Measurements from ENCODE around the gene ACTRT2. TPM values are rescaled to one million over a fixed set of nuclear protein-coding genes. Genes with fewer than 3 reads are reported as not detected.

The ACTRT2 gene
- polyA plus RNA-seq, 3 donors, result not detected

DNA sequence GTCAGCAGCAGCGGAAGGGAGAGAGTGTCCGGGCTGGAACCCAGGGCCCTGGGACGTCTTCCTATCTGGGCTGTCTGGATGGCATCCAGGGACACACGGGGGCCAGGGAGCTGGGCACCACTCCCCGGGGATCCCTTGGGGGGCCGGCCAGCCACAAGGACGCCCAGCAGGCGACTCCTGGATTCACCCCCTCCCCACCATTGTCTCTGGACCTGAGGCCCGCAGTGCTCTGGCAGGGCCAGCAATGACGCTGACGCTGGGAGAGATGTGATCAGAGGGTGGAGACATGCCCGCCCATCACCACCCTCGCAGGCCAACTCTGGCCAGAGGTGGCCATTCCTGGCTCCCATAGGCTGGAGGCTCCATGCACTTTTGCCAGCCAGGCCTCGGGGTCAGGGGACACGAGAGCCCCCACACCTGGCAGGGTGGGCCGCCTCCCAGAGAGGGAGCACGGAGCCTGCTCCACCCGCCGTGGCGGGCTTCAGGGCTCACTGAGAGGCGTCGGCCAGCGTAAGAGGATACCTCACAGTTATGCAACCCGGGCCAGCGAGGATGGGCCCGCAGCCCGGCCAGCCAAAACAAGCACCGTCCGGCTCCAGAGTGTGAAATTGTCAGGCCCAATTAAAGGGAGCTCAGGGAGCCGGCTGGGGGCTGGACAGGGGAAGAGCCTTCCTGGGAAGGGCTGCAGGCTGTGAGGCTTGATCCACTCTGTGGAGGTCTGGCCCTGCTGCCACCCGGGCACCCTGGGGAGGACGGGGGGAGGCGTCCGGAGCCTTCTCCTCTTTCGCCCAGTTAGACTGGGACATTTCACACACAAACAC lies 10.3 kb downstream of the ACTRT2 start:
- no peak for DNase-seq

- DNase-seq, result no peak
These were observed 11.2 kb downstream of the ACTRT2 start for GRCh38 chr1:3032371-3033039.

GRCh38 chr1:3033040-3033789 lies 11.9 kb downstream of the ACTRT2 start:
- no peak for DNase-seq

GRCh38 chr1:3033790-3034090 lies 12.5 kb downstream of the ACTRT2 start:
- DNase-seq, result no peak

- no peak for DNase-seq
These were observed 12.9 kb downstream of the ACTRT2 start for GRCh38 chr1:3034162-3034561.

- no peak for DNase-seq
These were observed 13.7 kb downstream of the ACTRT2 start for GRCh38 chr1:3034728-3035562.

DNA sequence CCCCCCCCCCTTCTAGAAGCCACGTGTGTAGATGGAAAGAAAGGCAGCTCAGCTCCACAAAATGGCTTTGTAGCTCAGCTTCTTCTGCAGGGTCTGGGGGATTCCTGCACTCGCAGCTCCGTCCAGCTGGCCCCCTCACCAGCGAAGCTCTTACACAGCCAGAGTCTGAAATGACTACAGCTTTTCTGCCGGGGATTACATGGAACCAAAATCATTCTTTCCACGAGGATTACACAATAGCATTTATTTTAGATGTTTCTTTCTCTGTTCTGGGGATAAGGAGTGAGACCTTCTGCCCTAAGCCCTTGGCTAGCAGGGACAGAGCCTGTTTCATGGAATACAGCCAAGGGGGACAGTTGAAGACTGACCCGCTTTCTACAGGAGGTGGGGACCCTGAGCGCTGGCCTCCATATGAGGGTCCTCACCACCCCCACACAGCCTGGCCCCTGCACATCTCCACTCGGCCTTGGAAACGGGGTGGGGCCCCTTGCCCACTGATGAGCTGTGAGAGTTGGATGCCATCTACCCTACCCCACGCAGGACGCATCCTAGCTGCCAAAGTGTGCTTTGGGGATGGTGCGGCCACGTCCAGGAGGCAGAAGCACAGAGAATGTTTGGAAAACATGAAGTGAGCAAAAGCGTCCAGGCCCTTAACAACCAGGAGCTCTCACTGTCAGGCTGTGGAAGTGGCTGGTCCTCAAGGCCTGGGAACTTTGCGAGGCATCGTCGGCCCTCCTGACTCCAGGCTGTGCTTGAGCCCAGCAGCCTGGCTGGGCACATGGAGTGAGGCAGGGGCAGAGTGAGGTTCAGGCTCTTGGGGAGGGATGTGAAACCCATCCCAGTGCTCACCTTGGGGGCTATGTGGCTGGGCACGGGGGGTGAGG lies 14.5 kb downstream of the ACTRT2 start:
- no peak for DNase-seq

DNA sequence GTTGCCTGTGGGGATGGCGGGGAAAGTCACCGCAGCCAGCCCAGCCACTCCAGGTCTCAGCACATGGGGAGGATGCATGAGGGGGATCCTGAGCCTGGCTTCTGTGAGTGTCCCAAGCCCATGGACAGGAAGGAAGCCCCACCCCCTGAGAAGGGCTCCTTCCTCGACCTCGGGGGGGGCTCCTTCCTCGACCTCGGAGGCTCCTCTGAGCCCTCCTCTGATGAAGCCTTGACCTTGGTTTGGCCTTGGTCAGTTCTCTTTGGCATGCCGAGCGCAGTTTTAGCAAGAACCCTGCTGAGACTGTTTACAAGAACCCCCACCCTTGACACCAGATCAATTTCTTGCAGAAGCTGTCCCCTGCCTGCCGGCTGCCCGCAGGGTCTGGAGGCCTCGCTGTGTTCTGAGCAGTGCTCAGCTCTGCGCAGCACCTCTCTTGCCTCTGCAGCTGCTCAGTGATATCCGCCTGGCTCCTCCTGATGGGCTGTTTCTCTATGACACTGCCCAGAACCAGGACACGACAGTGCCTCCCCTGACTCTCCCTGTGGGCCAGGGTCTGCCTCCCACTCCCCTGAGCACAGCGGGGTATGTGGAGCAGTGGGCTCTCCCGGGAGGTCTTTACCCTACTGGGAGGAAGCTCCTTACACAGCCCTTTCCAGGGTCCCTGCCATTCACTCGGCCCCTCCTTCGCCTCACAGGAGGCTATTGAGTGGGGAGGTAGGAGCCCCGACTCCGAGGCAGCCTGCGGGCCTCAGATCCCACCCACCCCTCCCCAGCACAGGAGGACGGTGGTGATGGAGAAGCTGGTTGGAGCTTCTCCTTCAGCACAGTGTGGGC lies 15.4 kb downstream of the ACTRT2 start:
- no peak for DNase-seq

DNA sequence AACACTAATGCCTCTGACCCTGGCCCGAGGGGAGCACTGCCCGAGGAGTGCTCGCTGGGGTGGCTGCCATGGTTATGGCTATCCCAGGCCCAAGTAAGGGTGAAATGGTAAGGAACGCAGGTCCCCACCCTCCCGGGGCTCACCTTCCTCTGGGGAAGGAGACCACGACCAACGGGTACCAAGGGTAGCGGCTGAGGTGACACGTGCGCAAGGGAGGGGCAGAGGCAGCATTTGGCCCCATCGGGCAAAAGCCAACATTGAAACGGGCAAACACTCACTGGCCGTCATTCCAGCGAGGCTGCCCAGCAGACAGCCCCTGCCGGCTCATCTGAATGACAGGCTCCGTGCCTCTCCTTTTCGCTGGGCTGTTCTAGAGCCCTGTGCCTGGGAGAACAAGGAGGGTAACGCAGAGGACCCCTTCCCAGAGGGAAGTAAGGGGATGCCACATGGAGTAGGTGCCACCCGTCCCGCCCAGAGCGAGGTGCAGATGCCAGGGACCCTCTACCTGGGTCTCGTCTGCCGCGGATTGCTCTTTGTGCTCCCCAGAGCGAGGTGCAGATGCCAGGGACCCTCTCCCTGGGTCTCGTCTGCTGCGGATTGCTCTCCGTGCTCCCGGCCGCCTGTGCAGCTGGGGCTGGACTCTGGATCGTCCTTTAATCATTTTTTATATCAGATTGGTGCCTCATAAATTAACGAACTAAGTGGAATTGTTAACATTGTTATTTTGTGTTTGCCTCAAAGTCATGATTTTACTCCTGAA lies 16.2 kb downstream of the ACTRT2 start:
- no peak for DNase-seq

- no peak for DNase-seq
These were observed 16.9 kb downstream of the ACTRT2 start for GRCh38 chr1:3038113-3038551.

GRCh38 chr1:3038571-3039181 lies 17.4 kb downstream of the ACTRT2 start:
- DNase-seq, result no peak

DNA sequence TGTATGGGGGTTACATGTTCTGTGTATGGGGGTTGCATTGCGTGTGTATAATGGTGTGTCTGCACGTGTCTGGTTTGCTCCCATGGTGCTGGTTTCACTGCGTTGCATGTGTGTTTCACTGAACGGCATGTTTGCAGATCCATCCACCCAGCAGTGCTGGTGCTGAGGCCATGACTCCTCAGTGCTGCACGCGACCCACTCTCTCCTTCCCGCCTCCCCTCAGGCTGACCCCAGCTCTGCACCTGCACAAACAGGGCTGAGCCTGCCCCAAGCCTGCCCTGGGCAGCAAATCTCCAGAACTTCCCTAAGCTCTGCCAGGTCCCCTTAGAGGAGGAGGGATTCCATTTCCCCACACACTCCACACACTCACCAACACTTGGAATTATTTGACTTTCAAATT lies 18.7 kb downstream of the ACTRT2 start:
- DNase-seq, result no peak

DNA sequence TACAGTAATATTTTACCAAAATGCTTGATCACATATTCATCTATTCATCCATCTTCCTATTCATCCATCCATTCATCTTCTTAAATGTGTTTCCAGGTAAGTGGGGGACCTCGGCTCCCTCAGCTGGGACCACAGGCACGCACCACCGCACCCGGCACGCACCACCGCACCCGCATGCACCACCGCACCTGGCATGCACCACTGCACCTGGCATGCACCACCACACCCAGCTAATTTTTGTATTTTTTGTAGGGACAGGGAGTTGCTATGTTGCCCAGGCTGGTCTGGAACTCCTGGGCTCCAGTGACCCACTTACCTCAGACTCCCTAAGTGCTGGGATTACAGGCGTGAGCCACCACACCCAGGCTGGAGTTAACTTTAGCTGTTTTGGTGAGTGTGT lies 21.2 kb downstream of the ACTRT2 start:
- no peak for DNase-seq

GRCh38 chr1:3049164-3049563 lies 27.9 kb downstream of the ACTRT2 start:
- no peak for DNase-seq

- DNase-seq, result no peak
These were observed 28.6 kb downstream of the ACTRT2 start for GRCh38 chr1:3049905-3050304.

DNA sequence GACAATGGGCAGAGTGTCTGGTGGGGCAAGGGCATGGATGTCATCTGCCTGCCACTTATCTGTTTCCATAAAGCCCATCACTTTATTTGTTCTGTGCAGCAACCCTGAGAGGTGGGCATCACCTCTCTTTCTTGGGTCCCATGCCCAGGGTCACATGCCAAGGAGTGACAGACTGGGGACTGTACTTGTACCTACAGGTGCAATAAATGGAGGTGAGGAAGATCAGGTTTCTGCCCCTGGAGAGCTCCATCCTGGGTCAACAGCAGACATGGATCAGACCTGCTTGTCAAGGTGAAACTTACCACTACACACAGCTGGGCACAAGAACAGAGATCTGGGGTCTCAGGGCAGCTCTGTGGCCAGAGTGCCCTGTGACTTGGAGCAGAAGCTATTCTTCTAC lies 29.3 kb downstream of the ACTRT2 start:
- DNase-seq, result no peak

DNA sequence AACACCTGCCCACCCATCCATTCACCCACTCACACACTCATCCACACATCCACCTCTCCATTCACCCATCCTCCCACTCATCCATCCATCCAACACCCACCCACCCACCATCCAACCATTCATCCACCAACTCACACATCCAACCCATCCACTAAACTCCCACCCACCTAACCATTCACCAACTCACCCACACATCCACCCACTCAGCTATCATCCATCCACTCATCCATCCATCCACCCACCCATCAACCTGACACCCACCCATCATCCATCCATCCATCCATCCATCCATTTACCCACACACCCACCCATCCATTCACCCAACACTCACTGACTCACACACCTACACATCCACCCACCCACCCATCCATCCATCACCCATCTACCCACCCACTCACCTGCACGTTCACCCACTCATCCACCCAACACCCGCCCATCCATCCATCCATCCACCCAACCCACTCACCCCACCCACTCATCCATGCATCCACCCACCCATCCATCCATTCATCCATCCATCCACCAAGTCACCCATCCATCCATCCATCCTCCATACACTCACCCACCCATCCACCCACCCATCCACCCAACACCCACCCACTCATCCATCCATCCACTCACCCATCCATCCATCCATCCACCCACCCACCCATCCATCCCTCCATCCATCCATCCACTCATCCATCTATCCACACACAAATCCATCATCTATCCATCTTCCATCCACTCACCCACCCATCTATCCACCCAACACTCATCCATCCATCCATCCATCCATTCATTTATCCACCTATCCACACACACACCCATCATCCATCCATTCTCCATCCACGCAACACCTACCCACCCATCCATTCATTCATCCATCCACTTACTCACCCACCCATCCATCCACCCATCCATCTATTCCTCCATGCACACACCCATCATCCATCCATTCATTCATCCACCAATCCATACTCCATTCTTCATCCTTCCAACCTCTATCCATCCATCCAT lies 30.3 kb downstream of the ACTRT2 start:
- no peak for DNase-seq
